ENCODE data around the gene AGRN.

DNA sequence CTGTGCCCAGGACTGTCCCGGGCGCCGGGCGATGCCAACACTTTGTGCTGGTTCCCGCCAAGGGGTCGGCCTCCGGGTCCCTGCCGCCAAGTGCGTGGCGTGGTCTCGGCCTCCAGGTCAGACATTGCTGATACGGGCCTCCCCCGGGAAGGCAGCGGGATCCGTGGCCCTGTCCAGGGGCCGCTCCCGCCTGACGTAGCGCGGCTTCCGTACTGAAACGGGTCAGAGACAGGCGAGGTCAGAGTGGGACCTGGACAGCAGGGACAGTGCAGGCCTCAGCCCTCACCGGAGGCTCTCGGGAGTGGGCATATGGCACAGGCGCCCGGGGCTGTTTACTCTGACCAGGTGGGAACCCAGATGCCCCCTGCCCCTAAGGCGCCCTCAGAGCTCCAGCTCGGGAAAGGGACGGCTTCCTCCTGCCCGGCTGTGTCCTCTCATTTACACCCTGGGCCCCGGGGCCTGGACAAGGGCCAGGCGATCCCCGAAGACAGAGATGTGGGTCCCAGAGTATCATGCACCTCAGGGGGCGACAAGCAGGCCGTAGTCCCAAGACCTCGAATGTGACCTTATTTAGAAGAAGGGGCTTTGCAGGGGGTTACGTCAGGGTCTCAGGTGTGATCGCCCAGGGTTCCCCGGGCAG lies 63.0 kb downstream of the AGRN start:
- no peak for TF ChIP-seq POLR2A (IDR thresholded peaks at IDR 0.05)
- TF ChIP-seq, protein P1, sequence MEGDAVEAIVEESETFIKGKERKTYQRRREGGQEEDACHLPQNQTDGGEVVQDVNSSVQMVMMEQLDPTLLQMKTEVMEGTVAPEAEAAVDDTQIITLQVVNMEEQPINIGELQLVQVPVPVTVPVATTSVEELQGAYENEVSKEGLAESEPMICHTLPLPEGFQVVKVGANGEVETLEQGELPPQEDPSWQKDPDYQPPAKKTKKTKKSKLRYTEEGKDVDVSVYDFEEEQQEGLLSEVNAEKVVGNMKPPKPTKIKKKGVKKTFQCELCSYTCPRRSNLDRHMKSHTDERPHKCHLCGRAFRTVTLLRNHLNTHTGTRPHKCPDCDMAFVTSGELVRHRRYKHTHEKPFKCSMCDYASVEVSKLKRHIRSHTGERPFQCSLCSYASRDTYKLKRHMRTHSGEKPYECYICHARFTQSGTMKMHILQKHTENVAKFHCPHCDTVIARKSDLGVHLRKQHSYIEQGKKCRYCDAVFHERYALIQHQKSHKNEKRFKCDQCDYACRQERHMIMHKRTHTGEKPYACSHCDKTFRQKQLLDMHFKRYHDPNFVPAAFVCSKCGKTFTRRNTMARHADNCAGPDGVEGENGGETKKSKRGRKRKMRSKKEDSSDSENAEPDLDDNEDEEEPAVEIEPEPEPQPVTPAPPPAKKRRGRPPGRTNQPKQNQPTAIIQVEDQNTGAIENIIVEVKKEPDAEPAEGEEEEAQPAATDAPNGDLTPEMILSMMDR (IDR thresholded peaks at IDR 0.05), result no peak
